GM10248 (cell line): ENCODE data around the gene SSNA1.

ENCODE experiments used
- CTCF ChIA-PET: fragments of 300-600 bp; sonication (Branson Sonifier 250); formaldehyde crosslinking; extraction: SDS; loops from one replicate; lab custom pipeline; 2021; ENCODE audit warnings: antibody characterized with exemption; lab: Yijun Ruan, JAX
- POLR2A ChIA-PET: fragments of 350-650 bp; sonication (Branson Sonifier 250); formaldehyde crosslinking; extraction: SDS; loops from one replicate; lab custom pipeline; 2020; ENCODE audit warnings: antibody characterized with exemption; lab: Yijun Ruan, JAX
- DNase-seq: peaks from one replicate; pipeline ENCODE4 v3.0.0; 2012; ENCODE audit errors: extremely low spot score
- CTCF ChIP-seq: IDR thresholded peaks from 2 replicates; pipeline ENCODE4 v1.5.1; 2012; ENCODE audit warnings: mild to moderate bottlenecking, low read depth; ENCODE audit errors: extremely low read depth, missing control alignments, control extremely low read depth

SSNA1 gene

GRCh38 chr9:137178201-137178938, 10.1 kb upstream of the SSNA1 start:
- no peak for TF ChIP-seq CTCF
- ChIA-PET CTCF (interaction anchor here (1.7 kb wide), 1 partner anchor 10 kb away, joined by 5 read pairs; the partner anchor contains the start of genes ANAPC2 and SSNA1), POLR2A (no interaction called here)
- no peak for DNase-seq

DNA sequence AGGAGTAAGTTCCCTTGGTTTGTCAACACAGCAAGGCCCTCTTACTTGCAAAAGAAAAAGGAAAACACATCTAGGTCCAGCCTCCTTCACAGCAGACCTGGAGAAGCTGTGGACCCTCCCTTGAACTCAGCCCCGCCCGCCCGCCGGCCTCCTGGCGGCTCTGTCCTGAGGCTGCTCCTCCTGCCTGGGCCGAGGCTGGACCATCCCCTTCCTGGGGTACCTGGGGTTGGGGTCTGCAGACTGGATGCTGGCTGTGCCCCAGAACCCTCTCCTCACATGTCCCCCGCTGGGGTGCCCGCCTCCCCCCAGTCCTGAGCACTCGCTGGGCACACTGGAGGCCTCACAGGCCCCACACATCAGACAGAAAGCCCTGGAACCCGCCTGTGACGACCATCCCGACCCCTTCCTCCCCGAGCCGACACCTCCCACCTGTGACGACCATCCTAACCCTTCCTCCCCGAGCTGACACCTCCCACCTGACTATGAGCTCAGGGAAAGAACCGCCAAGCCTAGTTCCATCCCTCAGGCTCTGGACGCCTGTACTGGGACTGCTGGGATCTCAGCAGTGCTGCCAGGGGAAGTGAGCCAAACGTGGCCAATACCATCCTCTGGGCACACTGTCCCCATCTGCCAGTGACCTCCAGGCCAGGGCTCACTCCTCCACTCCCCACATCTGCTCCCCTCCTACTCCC, 9.4 kb upstream of the SSNA1 start:
- DNase-seq: no peak
- CTCF ChIA-PET: interaction anchor here (1.3 kb wide), 1 partner anchor 57 kb away, joined by 3 read pairs; no protein-coding TSS in a partner anchor

GRCh38 chr9:137179761-137180160, 8.7 kb upstream of the SSNA1 start:
- no peak for DNase-seq
- CTCF ChIA-PET: interaction anchor here (1.3 to 1.9 kb wide), 2 partner anchors 19 to 57 kb away, joined by 3 to 6 read pairs; no protein-coding TSS in a partner anchor
- POLR2A ChIA-PET: interaction anchor here (0.7 kb wide), 1 partner anchor 29 kb away, joined by 3 read pairs; no protein-coding TSS in a partner anchor
- TF ChIP-seq CTCF: no peak

More for the DNA sequence above, 9.4 kb upstream of the SSNA1 start:
- no peak for TF ChIP-seq CTCF
- POLR2A ChIA-PET: no interaction called here

DNA sequence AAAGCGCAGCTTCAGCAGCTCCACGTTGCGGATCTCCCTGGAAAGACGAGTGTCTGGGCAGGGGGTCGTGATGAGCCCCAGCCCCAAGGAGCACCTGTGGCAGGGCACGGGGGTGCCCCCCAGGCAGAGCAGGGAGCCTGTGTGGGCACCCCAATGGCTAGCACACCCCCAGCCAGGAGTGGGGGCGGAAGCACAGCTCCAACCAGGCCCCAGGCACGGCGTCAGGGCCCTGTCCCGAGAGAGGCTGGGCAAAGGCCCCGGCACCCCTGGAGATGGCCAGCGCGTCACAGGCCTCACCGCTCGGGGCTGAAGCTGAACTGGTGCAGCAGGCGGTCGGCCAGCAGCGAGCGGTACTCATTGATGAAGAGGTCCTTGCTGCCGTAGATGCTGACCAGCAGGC, 8.0 kb upstream of the SSNA1 start:
- ChIA-PET POLR2A (interaction anchor here (0.7 kb wide), 1 partner anchor 29 kb away, joined by 3 read pairs; no protein-coding TSS in a partner anchor), CTCF (interaction anchor here (1.3 to 2.6 kb wide), 3 partner anchors 18 to 56 kb away, joined by 3 to 7 read pairs (median 6); no protein-coding TSS in a partner anchor)
- DNase-seq: no peak
- no peak for TF ChIP-seq CTCF

DNA sequence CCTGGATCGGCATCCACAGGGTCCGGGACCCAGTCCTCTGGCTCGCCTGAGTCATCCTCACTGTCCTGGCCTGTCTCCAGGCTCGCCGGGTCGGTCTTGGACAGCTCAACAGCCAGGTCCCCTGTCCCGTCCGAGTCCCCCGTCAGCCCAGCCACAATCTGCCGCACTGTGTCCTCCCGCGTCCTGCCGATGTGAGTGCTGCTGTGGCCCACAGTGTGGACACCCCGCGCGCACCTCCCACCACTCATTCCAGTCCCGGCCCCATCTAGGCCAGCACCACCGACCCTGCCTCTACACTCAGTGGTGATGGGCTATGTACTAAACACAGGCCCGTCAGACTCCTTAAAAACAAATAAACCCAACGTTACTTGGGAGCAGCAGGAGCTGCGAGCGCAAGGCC, 6.8 kb upstream of the SSNA1 start:
- no peak for TF ChIP-seq CTCF
- ChIA-PET CTCF (interaction anchor here (1.1 to 2.6 kb wide), 3 partner anchors 17 to 55 kb away, joined by 3 to 7 read pairs (median 6); partner anchors contain the start of gene TPRN), POLR2A (no interaction called here)

GRCh38 chr9:137182836-137183235, 5.6 kb upstream of the SSNA1 start:
- DNase-seq: no peak
- POLR2A ChIA-PET: no interaction called here
- no peak for TF ChIP-seq CTCF
- CTCF ChIA-PET: interaction anchor here (2.6 kb wide), 1 partner anchor 54 kb away, joined by 7 read pairs; no protein-coding TSS in a partner anchor

More for the DNA sequence above, 6.8 kb upstream of the SSNA1 start:
- DNase-seq: no peak
